Stimulated activated CD8-positive, alpha-beta memory T cell treated with anti-CD3 and anti-CD28 coated beads, Interleukin-15, amount 100 ng/mL, for 4 hours (primary cell): ENCODE results near the gene ZNF479.
"Not testable (repeated sequence)": the region's sequence is repeated elsewhere in the genome, so short reads cannot be mapped to it uniquely, and the experiment has no call there.

ENCODE experiments used
- DNase-seq, 2 donors: peaks; one replicate each; pipeline ENCODE4 v3.0.0-alpha.2; 2020; ENCODE audit warnings: low read depth in 2 of 2

ZNF479 gene

DNA sequence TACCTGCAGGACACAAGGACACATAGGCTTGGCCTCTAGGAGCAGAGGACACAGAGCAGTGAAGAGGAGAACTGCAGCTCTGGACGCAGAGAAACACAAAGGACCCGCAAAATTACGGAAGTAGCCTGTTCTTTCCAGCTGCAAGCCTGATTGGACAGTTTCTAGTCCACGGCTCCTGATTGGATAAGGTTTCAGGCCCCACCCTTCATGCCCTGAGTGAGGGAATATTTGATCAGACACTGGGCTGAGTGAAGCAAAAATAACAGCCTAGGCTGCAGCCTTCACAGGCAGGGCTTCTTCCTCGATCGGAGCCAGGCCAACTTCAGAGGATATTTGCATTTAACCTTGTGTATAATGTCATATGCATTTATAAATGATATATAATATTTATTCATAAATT lies at the start of gene ZNF479:
TSS of gene ZNF479 (minus strand) at position 101 of the 400 bp plus-strand sequence. CDS start 112 bp downstream, outside the sequence.
- DNase-seq: not testable (repeated sequence)

DNA sequence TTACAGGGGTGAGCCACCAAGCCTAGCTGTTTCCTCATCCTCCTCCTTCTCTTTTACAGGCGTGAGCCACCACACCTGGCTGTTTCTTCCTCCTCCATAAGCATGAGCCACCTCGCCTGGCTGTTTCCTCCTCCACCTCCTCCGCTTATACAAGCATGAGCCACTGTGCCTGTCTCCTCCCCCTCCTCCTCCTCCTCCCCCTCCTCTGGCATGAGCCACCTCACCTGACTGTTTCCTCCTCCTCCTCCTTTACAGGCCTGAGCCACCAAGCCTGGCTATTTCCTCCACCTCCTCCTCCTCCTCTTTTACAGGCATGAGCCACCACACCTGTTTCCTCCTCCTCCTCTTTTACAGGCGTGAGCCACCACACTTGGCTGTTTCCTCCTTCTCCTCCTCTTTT lies 49.8 kb upstream of the ZNF479 start:
- no peak for DNase-seq

DNA sequence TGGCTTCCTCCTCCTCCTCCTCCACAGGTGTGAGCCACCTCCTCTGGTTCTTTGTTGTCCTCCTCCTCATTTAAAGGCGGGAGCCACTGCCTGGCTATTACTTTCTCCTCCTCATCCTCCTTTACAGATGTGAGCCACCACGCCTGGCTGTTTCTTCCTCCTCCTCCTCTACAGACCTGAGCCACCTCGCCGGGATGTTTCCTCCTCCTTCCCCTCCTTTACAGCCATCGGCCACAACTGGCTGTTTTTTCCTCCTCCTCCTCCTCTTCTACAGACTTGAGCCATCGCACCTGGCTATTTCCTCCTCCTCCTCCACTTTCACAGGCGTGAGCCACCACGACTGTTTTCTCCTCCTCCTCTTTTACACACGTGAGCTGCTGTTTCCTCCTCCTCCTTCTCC lies 49.0 kb upstream of the ZNF479 start:
- no peak for DNase-seq

DNA sequence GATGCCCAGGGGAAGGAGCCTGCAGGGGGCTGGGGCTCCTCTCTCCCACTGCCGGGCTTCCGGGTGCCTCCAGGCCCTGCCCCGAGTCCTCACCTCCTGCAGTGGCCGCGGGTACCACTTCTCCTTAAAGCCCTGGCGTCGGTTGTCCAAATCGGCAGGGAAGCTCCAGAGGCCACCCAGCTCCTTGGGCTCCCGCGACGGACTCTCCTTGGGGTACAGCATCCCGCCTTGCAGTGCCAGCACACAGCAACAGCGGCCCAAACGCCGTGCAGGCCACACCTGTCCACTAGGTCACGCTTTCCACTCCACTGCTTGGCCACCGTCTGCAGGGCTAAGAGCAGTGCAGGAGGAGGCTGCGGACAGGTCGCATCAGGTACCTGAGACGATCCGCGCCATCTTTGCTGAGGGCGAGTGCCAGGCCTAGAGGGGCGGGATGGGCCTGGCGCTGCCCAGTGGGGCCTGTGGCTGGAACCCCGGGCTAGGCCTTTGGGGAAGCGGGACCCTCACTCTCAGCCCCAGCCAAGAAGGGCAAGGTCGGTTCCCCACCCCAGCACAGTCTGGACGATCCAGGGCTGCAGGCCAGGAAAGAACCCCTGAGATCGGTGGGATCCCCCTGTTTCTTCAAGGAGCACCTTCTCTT lies 47.7 kb upstream of the ZNF479 start:
- DNase-seq: no peak

DNA sequence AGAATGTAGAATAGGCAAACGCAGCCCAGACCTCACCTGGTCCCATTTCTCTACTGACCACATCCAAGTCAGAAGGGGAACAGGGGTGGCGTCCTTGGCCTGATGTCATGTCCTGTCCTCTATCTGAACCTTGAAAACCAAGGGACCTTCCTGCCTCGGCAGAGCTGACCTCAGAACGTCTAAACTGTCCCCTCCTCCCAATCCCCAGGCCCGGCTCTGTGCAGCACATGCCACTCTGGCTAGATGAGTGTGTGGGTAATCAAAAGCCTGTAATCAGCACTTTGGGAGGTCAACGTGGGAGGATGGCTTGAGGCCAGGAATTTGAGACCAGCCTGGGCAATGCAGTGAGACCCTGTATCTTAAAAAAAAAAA lies 46.5 kb upstream of the ZNF479 start:
- DNase-seq: no peak

DNA sequence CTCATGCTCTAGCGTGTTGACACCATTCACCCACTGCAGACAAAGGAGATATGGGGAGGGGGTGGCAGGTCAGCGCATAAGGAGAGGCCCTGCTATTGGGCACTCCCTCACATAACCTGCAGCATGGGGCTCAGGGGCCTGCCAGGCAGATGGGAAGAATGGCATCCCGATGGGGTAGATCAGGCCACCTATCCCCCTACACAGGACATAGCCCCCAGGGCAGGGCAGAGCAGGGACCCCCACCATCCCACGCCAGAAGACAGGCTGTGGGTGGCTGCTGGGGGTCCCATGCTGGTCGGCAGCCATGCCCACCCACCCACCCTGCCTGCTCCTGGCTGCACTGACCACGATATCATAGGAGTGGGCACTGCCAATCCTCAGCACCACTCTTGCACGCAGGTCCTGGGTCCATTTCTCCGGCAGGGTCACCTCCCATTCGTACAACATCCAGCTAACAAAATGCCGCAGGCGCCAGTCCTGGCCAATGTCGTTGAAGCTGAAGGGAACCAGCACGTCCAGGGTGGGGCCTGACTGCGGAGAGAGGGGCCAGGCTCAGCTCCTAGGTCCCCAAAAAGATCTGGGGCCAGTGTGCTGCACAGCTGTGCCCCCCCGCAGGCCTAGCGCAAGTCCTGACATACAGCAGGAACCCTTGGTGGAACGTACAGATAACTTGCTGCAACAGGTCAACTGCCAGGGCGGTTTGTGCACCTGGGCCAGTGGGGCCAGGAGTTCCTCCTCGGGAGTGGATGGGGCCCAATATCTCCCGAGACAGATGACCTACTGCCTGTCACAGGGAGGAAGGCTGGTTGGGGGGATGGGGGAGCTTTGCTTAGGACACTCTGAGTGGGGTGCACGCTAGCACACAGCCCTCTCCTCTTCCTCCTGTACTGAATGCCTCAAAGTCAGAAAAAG lies 45.9 kb upstream of the ZNF479 start:
- no peak for DNase-seq

DNA sequence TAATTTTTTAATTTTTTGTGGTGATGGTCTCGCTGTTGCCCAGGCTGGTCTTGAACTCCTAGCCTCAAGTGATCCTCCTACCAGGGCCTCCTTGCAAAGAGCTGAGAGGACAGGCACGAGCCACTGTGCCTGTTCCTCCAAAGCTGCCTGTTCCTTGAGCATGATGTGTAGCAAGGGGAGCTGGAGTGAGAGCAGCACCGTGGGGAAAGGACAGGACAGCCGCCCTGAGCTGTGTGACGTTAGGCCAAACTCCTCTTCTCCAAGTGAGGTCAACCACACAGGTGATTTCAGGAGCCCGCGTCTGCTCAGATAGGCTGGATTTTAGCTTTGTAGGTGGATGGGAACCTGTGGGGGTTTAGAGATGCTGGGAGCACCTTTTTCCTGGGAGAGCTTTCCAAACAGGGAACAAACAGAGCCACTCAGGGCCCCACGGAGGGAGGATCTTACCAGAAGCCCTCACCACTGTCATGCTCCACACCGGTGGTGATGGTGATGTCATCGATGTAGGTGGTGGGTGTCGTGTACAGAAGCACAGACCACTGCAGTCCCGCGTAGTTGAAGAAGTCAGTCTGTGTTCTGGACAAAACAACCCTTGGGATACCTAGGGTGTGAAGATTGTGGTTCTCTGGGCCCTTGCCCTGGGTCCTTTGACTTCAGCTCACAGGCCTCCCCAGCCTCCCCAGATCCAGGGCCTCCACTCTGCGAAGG lies 44.8 kb upstream of the ZNF479 start:
- no peak for DNase-seq

DNA sequence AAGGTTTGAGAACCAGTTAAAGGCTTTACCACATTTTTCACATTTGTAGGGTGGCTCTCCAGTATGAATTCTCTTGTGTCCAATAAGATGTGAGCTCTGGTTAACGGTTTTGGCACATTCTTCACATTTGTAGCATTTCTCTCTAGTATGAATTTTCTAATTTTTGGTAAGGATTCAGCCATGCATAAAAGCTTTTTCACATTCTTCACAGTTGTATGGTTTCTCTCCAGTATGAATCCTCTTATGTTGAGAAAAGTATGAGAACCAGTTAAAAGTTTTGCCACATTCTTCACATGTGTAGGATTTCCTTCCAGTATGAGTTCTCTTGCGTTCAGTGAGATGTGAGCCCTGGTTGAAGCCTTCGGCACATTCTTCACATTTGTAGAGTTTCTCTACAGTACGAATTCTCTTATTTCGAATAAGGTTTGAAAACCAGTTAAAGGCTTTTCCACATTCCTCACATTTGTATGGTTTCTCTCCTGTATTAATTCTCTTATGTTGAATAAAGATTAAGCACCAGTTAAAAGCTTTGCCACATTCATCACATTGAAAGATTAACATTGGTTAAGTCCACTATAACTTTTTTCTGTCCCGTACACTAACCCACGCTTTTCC lies 33.2 kb upstream of the ZNF479 start:
- no peak for DNase-seq

DNA sequence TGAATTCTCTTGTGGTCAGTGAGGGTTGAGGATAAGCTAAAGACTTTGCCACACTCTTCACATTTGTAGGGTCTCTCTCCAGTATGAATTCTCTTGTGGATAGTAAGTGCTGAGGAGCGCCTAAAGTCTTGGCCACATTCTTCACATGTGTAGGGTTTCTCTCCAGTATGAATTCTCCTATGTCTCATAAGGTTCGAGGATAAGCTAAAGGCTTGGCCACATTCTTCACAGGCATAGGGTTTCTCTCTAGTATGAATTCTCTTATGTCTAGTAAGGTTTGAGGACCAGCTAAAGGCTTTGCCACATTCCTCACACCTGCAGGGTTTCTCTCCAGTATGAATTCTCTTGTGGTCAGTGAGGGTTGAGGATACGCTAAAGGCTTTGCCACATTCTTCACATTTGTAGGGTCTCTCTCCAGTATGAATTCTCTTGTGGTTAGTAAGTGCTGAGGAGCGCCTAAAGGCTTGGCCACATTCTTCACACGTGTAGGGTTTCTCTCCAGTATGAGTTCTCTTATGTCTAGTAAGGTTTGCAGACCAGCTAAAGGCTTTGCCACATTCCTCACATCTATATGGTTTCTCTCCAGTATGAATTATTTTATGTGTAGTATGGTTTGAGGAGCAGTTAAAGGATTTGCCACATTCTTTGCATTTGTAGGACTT lies 12.0 kb downstream of the ZNF479 start:
- not testable (repeated sequence) for DNase-seq
